Measurements from ENCODE around the gene AKR7A2.

AKR7A2 gene

GRCh38 chr1:19325958-19326747, 14.2 kb upstream of the AKR7A2 start:
- no peak for DNase-seq (ENCODE audit: low spot score)

GRCh38 chr1:19325368-19325957, 13.5 kb upstream of the AKR7A2 start:
- DNase-seq (ENCODE audit: low spot score): no peak

GRCh38 chr1:19324665-19324990, 12.7 kb upstream of the AKR7A2 start:
- DNase-seq (ENCODE audit: low spot score): no peak

GRCh38 chr1:19323987-19324664, 12.2 kb upstream of the AKR7A2 start:
- DNase-seq (ENCODE audit: low spot score): no peak

- DNase-seq (ENCODE audit: low spot score): no peak
Measured at GRCh38 chr1:19322481-19322880, 10.5 kb upstream of the AKR7A2 start.

GRCh38 chr1:19321071-19321470, 9.1 kb upstream of the AKR7A2 start:
- no peak for DNase-seq (ENCODE audit: low spot score)

GRCh38 chr1:19319196-19319595, 7.3 kb upstream of the AKR7A2 start:
- no peak for DNase-seq (ENCODE audit: low spot score)

GRCh38 chr1:19317126-19317910, 5.4 kb upstream of the AKR7A2 start:
- no peak for DNase-seq (ENCODE audit: low spot score)

GRCh38 chr1:19315378-19316198, 3.6 kb upstream of the AKR7A2 start:
- no peak for DNase-seq (ENCODE audit: low spot score)

- no peak for DNase-seq (ENCODE audit: low spot score)
Measured at GRCh38 chr1:19313961-19314882, 2.3 kb upstream of the AKR7A2 start.

- no peak for DNase-seq (ENCODE audit: low spot score)
Measured at GRCh38 chr1:19313636-19313959, 1.7 kb upstream of the AKR7A2 start.

- no peak for DNase-seq (ENCODE audit: low spot score)
Measured at GRCh38 chr1:19312782-19313635, 1.1 kb upstream of the AKR7A2 start.

- no peak for DNase-seq (ENCODE audit: low spot score)
Measured at GRCh38 chr1:19311503-19311930, 427 bp downstream of the AKR7A2 start.

GRCh38 chr1:19310720-19311502, 1.0 kb downstream of the AKR7A2 start:
- peak; percentile 46 for DNase-seq (ENCODE audit: low spot score)

GRCh38 chr1:19310061-19310460, 1.9 kb downstream of the AKR7A2 start:
- no peak for DNase-seq (ENCODE audit: low spot score)

GRCh38 chr1:19309123-19309813, 2.7 kb downstream of the AKR7A2 start:
- no peak for DNase-seq (ENCODE audit: low spot score)

- no peak for DNase-seq (ENCODE audit: low spot score)
Measured at GRCh38 chr1:19308509-19308907, 3.4 kb downstream of the AKR7A2 start.

- no peak for DNase-seq (ENCODE audit: low spot score)
Measured at GRCh38 chr1:19307794-19308508, 4.0 kb downstream of the AKR7A2 start.

Measured in HuH-7 (cell line).